B cell (primary cell): ENCODE data around the gene UBR7. TPM values are rescaled to one million over a fixed set of nuclear protein-coding genes. Genes with fewer than 3 reads are reported as not detected.

ENCODE experiments used
- ATAC-seq: fragments of 200-7000 bp; cut with Tn5 transposase; one replicate; pipeline ENCODE4 v1.10.0; 2021; ENCODE audit warnings: low read depth, mild to moderate bottlenecking, moderate number of reproducible peaks, moderate library complexity
- CTCF ChIA-PET: fragments of 350-600 bp; sonication (Branson Sonifier 250); formaldehyde crosslinking; loops from one replicate; lab custom pipeline; 2021; ENCODE audit warnings: antibody characterized with exemption, inconsistent platforms; lab: Charles Lee
- POLR2A ChIA-PET: fragments of 350-600 bp; sonication (Branson Sonifier 250); formaldehyde crosslinking; loops from one replicate; lab custom pipeline; 2021; ENCODE audit warnings: antibody characterized with exemption; lab: Charles Lee
- DNase-seq: peaks from one replicate; pipeline ENCODE4 v3.0.0; 2013
- H2AFZ ChIP-seq: 2 replicates; pipeline ENCODE4 v1.6.1; 2012; ENCODE audit warnings: mild to moderate bottlenecking, low read depth, low read length; ENCODE audit not compliant: insufficient read depth, poor library complexity, severe bottlenecking
- H3K27ac ChIP-seq, 2 donors: 1 replicate in 1 of 2; 2 replicates in 1 of 2; pipeline ENCODE4 v1.5.1; 2012 to 2013; ENCODE audit warnings: low read length in 2 of 2, mild to moderate bottlenecking in 2 of 2, moderate library complexity in 1 of 2
- H3K27me3 ChIP-seq, 4 experiments: fragments of 200-600 bp in 1 of 4; sonication (generic) in 1 of 4; replicated peaks in 1 of 4; 1 replicate in 2 of 4; 2 replicates in 2 of 4; pipeline versions ENCODE4 v1.6.1 to v1.7.0; 2013 to 2016; ENCODE audit warnings: low read length in 3 of 4, mild to moderate bottlenecking in 2 of 4, mixed read lengths in 1 of 4, moderate library complexity in 1 of 4; ENCODE audit not compliant: insufficient read depth in 4 of 4, control insufficient read depth in 3 of 4; ENCODE audit errors: control extremely low read depth in 1 of 4
- H3K36me3 ChIP-seq, 2 experiments: replicated peaks in 1 of 2; 1 replicate in 1 of 2; 2 replicates in 1 of 2; pipeline versions ENCODE4 v1.6.1 to v1.7.1; 2013; ENCODE audit warnings: low read length in 1 of 2; ENCODE audit not compliant: insufficient read depth in 2 of 2, control insufficient read depth in 1 of 2; ENCODE audit errors: control extremely low read depth in 1 of 2, extremely low read depth in 1 of 2
- H3K4me1 ChIP-seq, 2 donors: fragments of 200-600 bp in 1 of 2; sonication (generic) in 1 of 2; 1 replicate in 1 of 2; 2 replicates in 1 of 2; pipeline versions ENCODE4 v1.5.1 to v1.6.1; 2013 to 2017; ENCODE audit warnings: low read length in 2 of 2; ENCODE audit not compliant: control insufficient read depth in 2 of 2, insufficient read depth in 2 of 2
- H3K4me2 ChIP-seq: replicated peaks from 2 replicates; pipeline ENCODE3; 2012; ENCODE audit warnings: mild to moderate bottlenecking, low read depth, low read length; ENCODE audit not compliant: poor library complexity, severe bottlenecking
- H3K4me3 ChIP-seq, 5 experiments: fragments of 200-600 bp in 1 of 5; sonication (generic) in 1 of 5; 1 replicate in 3 of 5; 2 replicates in 2 of 5; pipeline versions ENCODE4 v1.5.1 to v1.7.0; 2011 to 2016; ENCODE audit warnings: low read length in 4 of 5, mild to moderate bottlenecking in 4 of 5, low read depth in 2 of 5, control low read depth in 1 of 5, moderate library complexity in 1 of 5; ENCODE audit not compliant: insufficient read depth in 1 of 5; ENCODE audit errors: control extremely low read depth in 1 of 5, extremely low read depth in 1 of 5
- H3K79me2 ChIP-seq: fragments of 200-600 bp; sonication (generic); one replicate; pipeline ENCODE4 v1.6.0; 2016; ENCODE audit warnings: low read length; ENCODE audit not compliant: control insufficient read depth, insufficient read depth
- H3K9ac ChIP-seq: fragments of 200-600 bp; sonication (generic); 2 replicates; pipeline ENCODE4 v1.6.1; 2017; ENCODE audit warnings: mild to moderate bottlenecking, low read length, moderate library complexity
- H3K9me3 ChIP-seq, 3 donors: one replicate each; pipeline versions ENCODE4 v1.6.1 to v1.7.1; 2013; ENCODE audit warnings: low read length in 2 of 3; ENCODE audit not compliant: control insufficient read depth in 2 of 3, insufficient read depth in 1 of 3; ENCODE audit errors: control extremely low read depth in 1 of 3
- H4K20me1 ChIP-seq: 2 replicates; pipeline ENCODE4 v1.6.0; 2012; ENCODE audit warnings: mild to moderate bottlenecking, low read length; ENCODE audit not compliant: insufficient read depth, control insufficient read depth, poor library complexity, severe bottlenecking
- H3K27ac Mint-ChIP-seq: one replicate; pipeline ENCODE4 v1.8.0; 2021; ENCODE audit warnings: mixed read lengths
- H3K27me3 Mint-ChIP-seq: one replicate; pipeline ENCODE4 v1.8.0; 2021; ENCODE audit warnings: mixed read lengths
- H3K4me1 Mint-ChIP-seq: one replicate; pipeline ENCODE4 v1.8.0; 2021; ENCODE audit warnings: mixed read lengths
- H3K4me3 Mint-ChIP-seq: one replicate; pipeline ENCODE4 v1.8.0; 2021; ENCODE audit warnings: mixed read lengths
- H3K9me3 Mint-ChIP-seq: one replicate; pipeline ENCODE4 v1.8.0; 2022; ENCODE audit warnings: mixed read lengths; ENCODE audit not compliant: insufficient read depth
- CTCF ChIP-seq: fragments of 200-600 bp; IDR thresholded peaks from one replicate; pipeline ENCODE4 v1.8.0; 2022; ENCODE audit warnings: antibody characterized with exemption, mild to moderate bottlenecking
- EZH2 ChIP-seq: IDR thresholded peaks from 2 replicates; pipeline ENCODE4 v1.6.1; 2012; ENCODE audit warnings: borderline replicate concordance, low read depth, mild to moderate bottlenecking, moderate library complexity, low read length; ENCODE audit not compliant: insufficient read depth, poor library complexity, severe bottlenecking
- WGBS: methylation state at CpG from one replicate; pipeline ENCODE4 v1.1.5; 2013; ENCODE audit warnings: missing lambda C conversion rate; ENCODE audit not compliant: insufficient coverage; 5-methylcytosine and 5-hydroxymethylcytosine counted together
- intact Hi-C: fragments of 100-400 bp; cut with micrococcal nuclease; formaldehyde crosslinking; loops from one replicate; pipeline ENCODE4 v1.10.0; 2022
- polyA plus RNA-seq: library from polyadenylated mRNA; depleted of rRNA; stranded (reverse); fragments of >200 nt; gene quantifications from 2 replicates; pipeline ENCODE4 v1.2.3, GENCODE V29; 2012
- total RNA-seq, 2 donors: library from RNA; stranded (reverse); fragments of 120-200 nt in 1 of 2; gene quantifications; 1 replicate in 1 of 2; 2 replicates in 1 of 2; pipeline versions ENCODE4 v1.2.3 to v1.2.4, GENCODE V29; 2013 to 2022

UBR7 gene
- total and polyA plus RNA-seq, 2 donors (not counting 1 experiment from before 2014, with no cell fraction given), result 11.3 to 17.3 TPM

DNA sequence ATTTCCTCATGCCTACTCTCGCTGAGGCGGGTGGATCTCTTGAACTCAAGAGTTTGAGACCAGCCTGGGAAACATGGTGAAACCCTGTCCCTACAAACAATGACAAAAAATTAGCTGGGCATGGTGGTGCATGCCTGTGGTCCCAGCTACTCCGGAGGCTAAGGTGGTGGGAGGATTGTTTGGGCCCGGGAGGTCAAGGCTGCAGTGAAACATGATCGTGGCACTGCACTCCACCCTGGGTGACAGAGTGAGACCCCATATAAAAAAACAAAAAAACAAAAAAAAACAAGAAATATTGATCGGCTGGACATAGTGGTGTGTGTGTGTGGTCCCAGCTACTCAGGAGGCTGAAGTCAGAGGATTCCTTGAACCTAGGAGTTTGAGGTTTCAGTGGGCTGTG, 31.6 kb upstream of the UBR7 start:
- no peaks in the 10 kb centered on the region for H3K79me2 ChIP-seq
- Mint-ChIP-seq H3K4me3 (no peak overlapping the region), H3K4me1 (no peaks in the 10 kb centered on the region), H3K27me3 (no peaks in the 10 kb centered on the region), H3K27ac (no peak overlapping the region), H3K9me3 (no peaks in the 10 kb centered on the region)
- TF ChIP-seq EZH2 (no peak), CTCF (no peak)
- ChIA-PET POLR2A (no interaction called here), CTCF (interaction anchor here (0.6 to 2.2 kb wide), 3 partner anchors 9 to 207 kb away, joined by 3 to 11 read pairs (median 6); partner anchors contain the start of genes LYSET and MOAP1)
- intact Hi-C loops, result no loop called here
- DNase-seq, result no peak
- no peak overlapping the region for H3K27ac ChIP-seq
- H3K4me1 ChIP-seq, result no peaks in the 10 kb centered on the region
- no peaks in the 10 kb centered on the region for H4K20me1 ChIP-seq
- no peak overlapping the region for H2AFZ ChIP-seq
- H3K27me3 ChIP-seq, result no peaks in the 10 kb centered on the region
- H3K9me3 ChIP-seq, result no peaks in the 10 kb centered on the region
- no peaks in the 10 kb centered on the region for H3K36me3 ChIP-seq
- no peak overlapping the region for H3K9ac ChIP-seq
- H3K4me2 ChIP-seq, result no peak overlapping the region
- no peak overlapping the region for H3K4me3 ChIP-seq
- 100% methylated on average over 1 of the region's 6 CpGs for WGBS
- ATAC-seq, result no peak

- no peak for TF ChIP-seq CTCF
- TF ChIP-seq EZH2, result no peak
- peak overlapping the region; percentile 93 for H3K27ac Mint-ChIP-seq
- intact Hi-C loops, result loop anchor here (1.0 to 10.0 kb wide), 5 partner anchors 44 to 1671 kb away; partner anchors contain the start of genes BTBD7, GOLGA5, PPP4R3A and PPP4R4
- Histone ChIP-seq H3K9me3 (no peaks in the 10 kb centered on the region), H3K79me2 (peaks cover 29% of the 10 kb centered on the region), H3K27me3 (no peaks in the 10 kb centered on the region), H3K27ac (peak overlapping the region; percentile 22 to 97), H2AFZ (peak overlapping the region; percentile 78), H4K20me1 (peaks cover 14% of the 10 kb centered on the region), H3K36me3 (peaks cover 0 to 20% of the 10 kb centered on the region in 2 experiments), H3K9ac (peak overlapping the region; percentile 98), H3K4me3 (peak overlapping the region; percentile 21 to 95 (median 89)), H3K4me1 (peaks cover 16 to 26% of the 10 kb centered on the region in 2 donors), H3K4me2 (peak overlapping the region; percentile 83)
- ATAC-seq (no peak), DNase-seq (no peak)
- no peaks in the 10 kb centered on the region for H3K9me3 Mint-ChIP-seq
- no peaks in the 10 kb centered on the region for H3K27me3 Mint-ChIP-seq
- peak overlapping the region; percentile 85 for H3K4me3 Mint-ChIP-seq
- H3K4me1 Mint-ChIP-seq, result peaks cover 32% of the 10 kb centered on the region
- ChIA-PET CTCF (interaction anchor here (2.8 kb wide), 1 partner anchor 70 kb away, joined by 20 read pairs; no protein-coding TSS in a partner anchor), POLR2A (interaction anchor here (0.5 to 1.9 kb wide), 2 partner anchors 23 to 31 kb away, joined by 5 to 11 read pairs; partner anchors contain the start of genes GON7 and UBR7)
- 49% methylated on average over 11 of the region's 17 CpGs for WGBS
These were observed 23.3 kb upstream of the UBR7 start for GRCh38 chr14:93183596-93184317.
